ENCODE measurements around the gene SPDYE5.

DNA sequence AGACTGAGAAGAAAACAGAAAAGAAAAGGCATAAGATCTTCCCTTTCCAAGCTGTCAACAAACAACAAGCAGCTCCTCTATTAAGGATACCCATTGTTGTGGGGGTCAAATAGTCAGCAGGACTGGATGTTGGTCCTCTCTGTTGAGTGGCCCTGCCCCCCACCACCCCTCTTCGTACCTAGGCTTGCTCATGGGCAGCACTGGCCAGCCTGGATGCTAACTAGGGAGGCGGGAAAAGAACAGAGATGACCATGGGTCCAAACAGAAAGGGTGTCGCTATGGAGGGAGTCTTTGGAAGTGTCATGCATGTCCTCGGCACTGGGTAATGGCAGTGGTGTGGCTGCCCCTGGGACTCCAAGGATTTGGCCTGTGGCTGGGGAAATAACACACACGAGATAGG, 45.6 kb downstream of the SPDYE5 start:
- TF ChIP-seq, protein P1, sequence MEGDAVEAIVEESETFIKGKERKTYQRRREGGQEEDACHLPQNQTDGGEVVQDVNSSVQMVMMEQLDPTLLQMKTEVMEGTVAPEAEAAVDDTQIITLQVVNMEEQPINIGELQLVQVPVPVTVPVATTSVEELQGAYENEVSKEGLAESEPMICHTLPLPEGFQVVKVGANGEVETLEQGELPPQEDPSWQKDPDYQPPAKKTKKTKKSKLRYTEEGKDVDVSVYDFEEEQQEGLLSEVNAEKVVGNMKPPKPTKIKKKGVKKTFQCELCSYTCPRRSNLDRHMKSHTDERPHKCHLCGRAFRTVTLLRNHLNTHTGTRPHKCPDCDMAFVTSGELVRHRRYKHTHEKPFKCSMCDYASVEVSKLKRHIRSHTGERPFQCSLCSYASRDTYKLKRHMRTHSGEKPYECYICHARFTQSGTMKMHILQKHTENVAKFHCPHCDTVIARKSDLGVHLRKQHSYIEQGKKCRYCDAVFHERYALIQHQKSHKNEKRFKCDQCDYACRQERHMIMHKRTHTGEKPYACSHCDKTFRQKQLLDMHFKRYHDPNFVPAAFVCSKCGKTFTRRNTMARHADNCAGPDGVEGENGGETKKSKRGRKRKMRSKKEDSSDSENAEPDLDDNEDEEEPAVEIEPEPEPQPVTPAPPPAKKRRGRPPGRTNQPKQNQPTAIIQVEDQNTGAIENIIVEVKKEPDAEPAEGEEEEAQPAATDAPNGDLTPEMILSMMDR (IDR thresholded peaks at IDR 0.05 in 8 of 11, conservative IDR thresholded peaks at IDR 0.05 in 3 of 11): no peak
- no peak for TF ChIP-seq POLR2AphosphoS5 (IDR thresholded peaks at IDR 0.05)
- TF ChIP-seq POLR2A (IDR thresholded peaks at IDR 0.05): no peak

All from spleen (tissue), 7 donors.